B cell (primary cell): Measurements from ENCODE around the gene CCDC170.

Experiments used
- CTCF ChIP-seq: fragments of 200-600 bp; IDR thresholded peaks from one replicate; pipeline ENCODE4 v1.8.0; 2022; ENCODE audit warnings: antibody characterized with exemption, mild to moderate bottlenecking
- EZH2 ChIP-seq: IDR thresholded peaks from 2 replicates; pipeline ENCODE4 v1.6.1; 2012; ENCODE audit warnings: borderline replicate concordance, low read depth, mild to moderate bottlenecking, moderate library complexity, low read length; ENCODE audit not compliant: insufficient read depth, poor library complexity, severe bottlenecking

- no peak for TF ChIP-seq CTCF
- TF ChIP-seq EZH2 = no peak
These were observed 70.8 kb downstream of the CCDC170 start for GRCh38 chr6:151564654-151565053.
